Hepatocyte (in vitro differentiated cells): ENCODE results near the gene MAGI2. TPM values are rescaled to one million over a fixed set of nuclear protein-coding genes. Genes with fewer than 3 reads are reported as not detected.
A peak's percentile ranks its signal among the peaks of the same experiment; 100 is the strongest.

Experiments
- DNase-seq: peaks from one replicate; pipeline ENCODE4 v3.0.0-alpha.2; 2016; ENCODE audit warnings: low spot score
- H2AFZ ChIP-seq: fragments of 200-600 bp; sonication (generic); 2 replicates; pipeline ENCODE4 v1.6.0; 2016; ENCODE audit warnings: antibody characterized with exemption, mild to moderate bottlenecking
- H3K27ac ChIP-seq: fragments of 200-600 bp; sonication (generic); 2 replicates; pipeline ENCODE4 v1.5.1; 2016; ENCODE audit warnings: mild to moderate bottlenecking
- H3K27me3 ChIP-seq: fragments of 200-600 bp; sonication (generic); 2 replicates; pipeline ENCODE4 v1.6.1; 2016
- H3K36me3 ChIP-seq: fragments of 200-600 bp; sonication (generic); replicated peaks from 2 replicates; pipeline ENCODE4 v1.5.1; 2016; ENCODE audit warnings: low read depth; ENCODE audit not compliant: insufficient read depth
- H3K4me1 ChIP-seq: fragments of 200-600 bp; sonication (generic); 2 replicates; pipeline ENCODE4 v1.5.1; 2016; ENCODE audit warnings: mild to moderate bottlenecking, moderate library complexity; ENCODE audit not compliant: insufficient read depth
- H3K4me2 ChIP-seq: fragments of 200-600 bp; sonication (generic); 2 replicates; pipeline ENCODE4 v1.6.0; 2016
- H3K4me3 ChIP-seq: fragments of 200-600 bp; sonication (generic); 2 replicates; pipeline ENCODE4 v1.5.1; 2016; ENCODE audit warnings: mild to moderate bottlenecking
- H3K79me2 ChIP-seq: fragments of 200-600 bp; sonication (generic); 2 replicates; pipeline ENCODE4 v1.6.0; 2017; ENCODE audit warnings: mild to moderate bottlenecking
- H3K9me2 ChIP-seq: fragments of 200-600 bp; sonication (generic); replicated peaks from 2 replicates; pipeline ENCODE4 v1.6.0; 2017; ENCODE audit warnings: mild to moderate bottlenecking; ENCODE audit not compliant: insufficient read depth
- H3K9me3 ChIP-seq: fragments of 200-600 bp; sonication (generic); 2 replicates; pipeline ENCODE4 v1.5.1; 2016; ENCODE audit warnings: low read depth, mild to moderate bottlenecking
- H4K20me1 ChIP-seq: fragments of 200-600 bp; sonication (generic); 2 replicates; pipeline ENCODE4 v1.6.0; 2016; ENCODE audit warnings: mild to moderate bottlenecking; ENCODE audit not compliant: insufficient read depth, poor library complexity, severe bottlenecking
- EZH2 ChIP-seq: fragments of 200-600 bp; sonication (generic); IDR thresholded peaks from 2 replicates; pipeline ENCODE4 v1.6.1; 2016; ENCODE audit warnings: antibody characterized with exemption, mild to moderate bottlenecking, borderline replicate concordance
- EZH2phosphoT487 ChIP-seq: fragments of 200-600 bp; sonication (generic); IDR thresholded peaks from one replicate; pipeline ENCODE4 v1.6.1; 2018; ENCODE audit warnings: antibody characterized with exemption, mild to moderate bottlenecking, low read depth, moderate library complexity; ENCODE audit not compliant: unreplicated experiment, severe bottlenecking
- WGBS: methylation state at CpG from one replicate; pipeline ENCODE4 v1.1.6; 2016; ENCODE audit warnings: low lambda C conversion rate; ENCODE audit errors: missing lambda C conversion rate; 5-methylcytosine and 5-hydroxymethylcytosine counted together
- polyA plus RNA-seq: library from polyadenylated mRNA; unstranded; fragments of >200 nt; fragmentation: Nextera tagmentation; extraction: Ambion mirVana; gene quantifications from 2 replicates; pipeline ENCODE4 v1.2.1, GENCODE V29; 2016
- total RNA-seq: library from RNA; depleted of rRNA; stranded (reverse); fragments of >200 nt; gene quantifications from 2 replicates; pipeline ENCODE4 v1.2.3, GENCODE V29; 2014
- TF ChIP-seq, protein P1 (sequence below): fragments of 200-600 bp; sonication (generic); IDR thresholded peaks from 2 replicates; pipeline ENCODE4 v1.5.1; 2016; ENCODE audit warnings: antibody characterized with exemption, mild to moderate bottlenecking; ENCODE audit not compliant: poor library complexity

MAGI2 gene
- total and polyA plus RNA-seq, 2 experiments from 2014 or later: 3.1 to 6.7 TPM

DNA sequence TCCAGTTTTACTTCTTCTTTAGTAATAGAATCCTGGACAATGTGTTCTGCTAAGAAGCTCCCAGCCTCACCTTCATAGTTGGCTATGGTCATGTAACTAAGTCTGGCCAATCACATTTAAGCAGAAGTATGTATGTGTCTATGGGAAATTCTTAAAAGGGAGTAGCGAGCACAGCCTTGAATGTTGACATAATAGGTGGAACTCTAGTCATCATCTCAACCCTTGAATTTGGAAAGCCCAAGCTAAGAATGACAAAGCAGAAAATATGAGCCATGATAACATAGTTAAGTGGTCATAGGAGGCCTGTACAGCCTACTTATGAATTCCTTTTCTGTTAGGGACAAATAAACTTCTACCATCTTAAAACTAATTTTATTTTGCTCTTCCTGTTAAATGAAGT is 134.1 kb downstream of the MAGI2 start:
- TF ChIP-seq EZH2phosphoT487 (no peak), EZH2 (no peak)
- TF ChIP-seq, protein P1, sequence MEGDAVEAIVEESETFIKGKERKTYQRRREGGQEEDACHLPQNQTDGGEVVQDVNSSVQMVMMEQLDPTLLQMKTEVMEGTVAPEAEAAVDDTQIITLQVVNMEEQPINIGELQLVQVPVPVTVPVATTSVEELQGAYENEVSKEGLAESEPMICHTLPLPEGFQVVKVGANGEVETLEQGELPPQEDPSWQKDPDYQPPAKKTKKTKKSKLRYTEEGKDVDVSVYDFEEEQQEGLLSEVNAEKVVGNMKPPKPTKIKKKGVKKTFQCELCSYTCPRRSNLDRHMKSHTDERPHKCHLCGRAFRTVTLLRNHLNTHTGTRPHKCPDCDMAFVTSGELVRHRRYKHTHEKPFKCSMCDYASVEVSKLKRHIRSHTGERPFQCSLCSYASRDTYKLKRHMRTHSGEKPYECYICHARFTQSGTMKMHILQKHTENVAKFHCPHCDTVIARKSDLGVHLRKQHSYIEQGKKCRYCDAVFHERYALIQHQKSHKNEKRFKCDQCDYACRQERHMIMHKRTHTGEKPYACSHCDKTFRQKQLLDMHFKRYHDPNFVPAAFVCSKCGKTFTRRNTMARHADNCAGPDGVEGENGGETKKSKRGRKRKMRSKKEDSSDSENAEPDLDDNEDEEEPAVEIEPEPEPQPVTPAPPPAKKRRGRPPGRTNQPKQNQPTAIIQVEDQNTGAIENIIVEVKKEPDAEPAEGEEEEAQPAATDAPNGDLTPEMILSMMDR: no peak
- Histone ChIP-seq H3K27me3 (no peaks in the 10 kb centered on the region), H4K20me1 (no peaks in the 10 kb centered on the region), H3K36me3 (no peaks in the 10 kb centered on the region), H3K9me2 (no peaks in the 10 kb centered on the region), H3K9me3 (no peaks in the 10 kb centered on the region), H3K27ac (no peak overlapping the region), H3K4me1 (no peaks in the 10 kb centered on the region), H3K4me2 (no peak overlapping the region), H3K4me3 (no peak overlapping the region), H3K79me2 (no peaks in the 10 kb centered on the region), H2AFZ (no peak overlapping the region)
- 85% methylated on average over 1 of the region's 1 CpG for WGBS
- no peak for DNase-seq

DNA sequence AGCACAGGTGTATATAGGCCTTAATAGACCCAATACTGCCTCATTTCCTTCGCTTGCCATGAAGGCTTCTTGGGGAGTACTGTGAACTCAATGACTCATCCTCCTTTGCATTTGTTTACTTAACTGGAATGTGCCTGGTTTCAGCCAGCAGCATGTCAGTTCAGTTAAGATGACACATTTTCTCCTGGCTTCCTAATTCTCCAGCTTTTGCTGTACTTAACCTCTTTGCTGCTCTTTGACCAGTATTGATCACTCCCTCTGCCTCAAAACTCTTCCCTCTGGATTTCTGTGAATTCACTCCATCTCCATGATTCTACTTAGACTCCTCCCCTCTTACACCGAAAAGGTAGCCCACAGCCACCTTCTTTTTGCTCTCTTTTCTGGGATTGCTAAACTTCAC is 135.7 kb downstream of the MAGI2 start:
- 21% methylated on average over 2 of the region's 2 CpGs for WGBS
- TF ChIP-seq EZH2phosphoT487 (no peak), EZH2 (no peak)
- TF ChIP-seq, protein P1: no peak
- Histone ChIP-seq H4K20me1 (no peaks in the 10 kb centered on the region), H3K4me3 (no peak overlapping the region), H3K79me2 (no peaks in the 10 kb centered on the region), H2AFZ (no peak overlapping the region), H3K36me3 (no peaks in the 10 kb centered on the region), H3K9me3 (no peaks in the 10 kb centered on the region), H3K4me2 (no peak overlapping the region), H3K27me3 (no peaks in the 10 kb centered on the region), H3K27ac (peak overlapping the region; percentile 47), H3K9me2 (no peaks in the 10 kb centered on the region), H3K4me1 (no peaks in the 10 kb centered on the region)
- DNase-seq: peak; percentile 76

DNA sequence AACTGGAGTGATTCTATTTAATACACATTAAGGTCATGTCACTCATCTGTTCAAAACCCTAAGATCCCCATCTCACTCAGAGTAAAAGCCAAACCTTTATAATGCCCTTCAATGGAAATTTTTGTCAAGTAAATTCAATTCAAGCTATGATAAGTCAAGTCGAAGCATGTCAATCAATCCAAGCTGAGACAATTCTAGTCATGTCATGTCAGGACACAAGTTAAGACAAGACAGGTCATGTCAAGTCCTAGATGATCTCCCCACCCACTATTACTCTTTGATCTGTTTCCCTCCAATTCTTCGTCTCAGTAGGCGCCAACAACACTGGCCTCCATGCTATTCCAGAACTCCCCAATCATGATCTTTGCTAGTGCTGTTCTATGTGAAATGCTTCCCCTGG is 141.4 kb downstream of the MAGI2 start:
- no peaks in the 10 kb centered on the region for H3K79me2 ChIP-seq
- H3K27ac ChIP-seq: no peak overlapping the region
- H3K4me1 ChIP-seq: no peaks in the 10 kb centered on the region
- no peaks in the 10 kb centered on the region for H4K20me1 ChIP-seq
- 96% methylated on average over 3 of the region's 3 CpGs for WGBS
- no peak overlapping the region for H3K4me3 ChIP-seq
- no peak for DNase-seq
- no peaks in the 10 kb centered on the region for H3K9me2 ChIP-seq
- no peak overlapping the region for H2AFZ ChIP-seq
- H3K9me3 ChIP-seq: no peaks in the 10 kb centered on the region
- H3K36me3 ChIP-seq: no peaks in the 10 kb centered on the region
- no peak for TF ChIP-seq EZH2phosphoT487
- H3K4me2 ChIP-seq: no peak overlapping the region
- H3K27me3 ChIP-seq: no peaks in the 10 kb centered on the region

DNA sequence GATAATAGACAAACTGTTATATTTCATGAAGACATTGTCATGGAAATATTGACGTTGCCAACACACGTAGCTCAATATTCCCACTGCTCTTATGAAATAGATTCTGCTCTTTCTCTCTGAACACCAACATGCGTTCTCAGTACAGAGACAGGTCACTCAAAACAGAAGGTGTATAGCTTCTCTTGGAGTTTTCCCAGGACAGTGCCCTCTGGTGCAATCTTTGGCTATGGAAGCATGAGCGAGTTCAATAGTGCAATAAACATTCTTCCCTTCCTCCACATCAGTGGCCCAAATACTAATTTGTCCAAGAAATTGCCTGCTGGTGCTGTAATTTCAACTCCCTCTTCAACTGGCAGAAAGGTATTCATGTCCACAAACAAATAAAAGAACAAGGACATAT is 145.3 kb downstream of the MAGI2 start:
- Histone ChIP-seq H3K4me3 (no peak overlapping the region), H3K4me2 (no peak overlapping the region), H3K9me3 (no peaks in the 10 kb centered on the region), H2AFZ (no peak overlapping the region), H3K36me3 (no peaks in the 10 kb centered on the region), H3K4me1 (no peaks in the 10 kb centered on the region), H3K27me3 (no peaks in the 10 kb centered on the region), H4K20me1 (no peaks in the 10 kb centered on the region), H3K79me2 (no peaks in the 10 kb centered on the region), H3K27ac (no peak overlapping the region), H3K9me2 (no peaks in the 10 kb centered on the region)
- no peak for TF ChIP-seq EZH2phosphoT487
- no peak for TF ChIP-seq EZH2
- TF ChIP-seq, protein P1: no peak
- DNase-seq: peak; percentile 24
- 66% methylated on average over 4 of the region's 4 CpGs for WGBS
